Stimulated activated CD8-positive, alpha-beta memory T cell treated with anti-CD3 and anti-CD28 coated beads, Interleukin-15, amount 100 ng/mL, for 1 hour (primary cell): ENCODE measurements around the gene TACSTD2.
"Not testable (repeated sequence)": the region's sequence is repeated elsewhere in the genome, so short reads cannot be mapped to it uniquely, and the experiment has no call there.

Source experiments
- DNase-seq: peaks from one replicate; pipeline ENCODE4 v3.0.0-alpha.2; 2020; ENCODE audit warnings: low read depth

TACSTD2 gene, protein sequence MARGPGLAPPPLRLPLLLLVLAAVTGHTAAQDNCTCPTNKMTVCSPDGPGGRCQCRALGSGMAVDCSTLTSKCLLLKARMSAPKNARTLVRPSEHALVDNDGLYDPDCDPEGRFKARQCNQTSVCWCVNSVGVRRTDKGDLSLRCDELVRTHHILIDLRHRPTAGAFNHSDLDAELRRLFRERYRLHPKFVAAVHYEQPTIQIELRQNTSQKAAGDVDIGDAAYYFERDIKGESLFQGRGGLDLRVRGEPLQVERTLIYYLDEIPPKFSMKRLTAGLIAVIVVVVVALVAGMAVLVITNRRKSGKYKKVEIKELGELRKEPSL

GRCh38 chr1:58576727-58577653 is at the start of gene TACSTD2:
Gene TACSTD2, minus strand, starts transcription at chr1:58577252. Its CDS starts 96 bp downstream, at chr1:58577156.
- no peak for DNase-seq

- no peak for DNase-seq
Measured at GRCh38 chr1:58626293-58626692, 49.2 kb upstream of the TACSTD2 start.

DNA sequence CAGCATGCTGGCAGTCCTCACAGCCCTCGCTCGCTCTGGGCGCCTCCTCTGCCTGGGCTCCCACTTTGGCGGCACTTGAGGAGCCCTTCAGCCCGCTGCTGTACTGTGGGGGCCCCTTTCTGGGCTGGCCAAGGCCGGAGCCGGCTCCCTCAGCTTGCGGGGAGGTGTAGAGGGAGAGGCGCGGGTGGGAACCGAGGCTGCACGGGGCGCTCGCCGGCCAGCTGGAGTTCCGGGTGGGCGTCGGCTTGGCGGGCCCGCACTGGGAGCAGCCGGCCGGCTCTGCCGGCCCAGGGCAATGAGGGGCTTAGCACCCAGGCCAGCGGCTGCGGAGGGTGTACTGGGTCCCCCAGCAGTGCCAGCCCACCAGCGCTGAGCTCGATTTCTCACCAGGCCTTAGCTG is 46.2 kb upstream of the TACSTD2 start:
- not testable (repeated sequence) for DNase-seq

GRCh38 chr1:58622571-58622970 is 45.5 kb upstream of the TACSTD2 start:
- no peak for DNase-seq

DNA sequence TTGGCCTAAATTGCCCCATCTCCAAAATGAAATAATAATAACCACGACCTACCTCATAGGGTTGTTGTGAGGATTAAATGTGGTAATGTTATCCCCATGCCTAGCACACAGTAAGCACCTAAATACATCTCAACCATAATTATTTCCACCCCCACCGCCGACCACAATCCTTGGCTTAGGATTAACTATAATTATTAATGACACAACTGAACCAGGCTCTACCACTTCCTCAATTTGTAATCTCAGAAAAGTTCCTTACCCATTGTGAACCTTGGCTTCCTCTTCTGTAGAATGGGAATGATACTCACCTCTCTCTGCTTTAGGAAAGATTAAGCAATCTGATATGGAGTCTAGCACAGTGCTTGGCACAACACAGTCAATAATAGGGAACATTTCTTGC is 44.3 kb upstream of the TACSTD2 start:
- DNase-seq = no peak

DNA sequence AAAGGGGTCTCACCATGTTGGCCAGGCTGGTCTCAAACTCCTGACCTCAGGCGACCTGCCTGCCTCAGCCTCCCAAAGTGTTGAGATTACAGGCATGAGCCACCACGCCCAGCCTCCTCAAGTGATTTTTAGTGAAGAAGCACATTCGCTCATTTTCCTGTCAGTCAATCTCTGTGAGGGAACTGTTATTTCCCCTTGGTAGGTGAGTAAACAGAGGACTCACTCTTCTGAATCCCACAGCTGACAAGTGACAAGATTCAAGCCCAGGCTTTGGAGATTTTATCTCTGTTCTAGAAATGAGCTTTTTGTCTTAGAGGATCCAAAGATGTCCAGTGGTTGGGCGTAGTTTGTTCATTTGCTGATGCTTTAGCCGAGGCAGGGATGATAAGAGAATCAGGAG is 43.9 kb upstream of the TACSTD2 start:
- no peak for DNase-seq

DNA sequence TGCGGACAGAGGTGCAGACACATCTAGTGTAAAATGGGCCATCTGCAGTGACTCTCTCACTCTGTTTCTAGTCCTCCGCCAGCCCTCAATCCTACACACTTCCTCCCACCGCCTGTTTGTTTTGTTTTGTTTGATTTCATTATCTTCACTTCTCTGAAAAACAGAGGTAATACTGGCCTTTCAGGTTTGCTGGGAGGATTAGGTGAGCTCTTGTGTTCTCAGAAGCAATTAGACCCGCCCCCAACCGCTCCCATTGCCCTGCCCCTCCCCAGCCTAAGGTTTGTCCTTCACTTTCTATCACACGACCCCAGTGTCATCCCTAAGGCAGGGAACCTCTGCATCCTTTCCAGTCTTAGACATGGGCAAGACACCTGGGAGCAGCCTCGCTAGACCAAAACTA is 43.2 kb upstream of the TACSTD2 start:
- no peak for DNase-seq

DNA sequence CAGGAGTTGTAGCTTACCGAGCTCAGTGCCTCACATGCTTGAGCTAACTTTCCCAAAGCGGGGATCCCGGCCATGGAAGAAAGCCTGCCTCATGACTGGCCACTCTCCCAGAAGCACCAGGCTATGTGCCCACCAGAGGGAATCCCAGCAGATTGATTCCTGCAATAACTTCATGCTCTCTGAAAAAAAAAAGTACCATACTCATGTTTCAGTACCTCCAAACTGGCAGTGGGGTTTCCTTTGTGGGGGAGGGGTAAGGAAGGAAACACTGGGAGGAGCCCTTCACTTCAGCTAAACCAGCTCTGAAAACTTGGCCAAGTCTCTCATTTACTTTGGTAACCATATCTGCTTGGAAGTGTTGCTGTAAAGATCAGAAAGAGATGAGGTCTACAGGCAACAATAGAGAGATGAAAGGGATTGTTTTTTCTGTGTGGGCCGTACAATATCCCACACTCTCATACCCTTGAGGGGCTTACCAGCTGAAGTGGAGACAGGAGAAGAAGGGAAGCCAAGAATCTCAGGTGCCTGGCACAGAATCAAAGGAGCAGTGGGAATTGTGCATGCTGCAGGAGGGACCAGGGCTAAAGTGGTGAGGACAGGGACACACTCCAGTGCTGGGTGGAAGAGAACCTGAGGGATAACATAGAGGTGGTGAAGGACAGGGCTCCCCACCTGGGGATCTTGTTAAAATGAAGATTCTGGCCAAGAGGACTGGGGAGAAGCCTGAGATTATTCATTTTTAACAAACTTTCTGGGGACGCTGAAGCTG is 42.4 kb upstream of the TACSTD2 start:
- DNase-seq = no peak

DNA sequence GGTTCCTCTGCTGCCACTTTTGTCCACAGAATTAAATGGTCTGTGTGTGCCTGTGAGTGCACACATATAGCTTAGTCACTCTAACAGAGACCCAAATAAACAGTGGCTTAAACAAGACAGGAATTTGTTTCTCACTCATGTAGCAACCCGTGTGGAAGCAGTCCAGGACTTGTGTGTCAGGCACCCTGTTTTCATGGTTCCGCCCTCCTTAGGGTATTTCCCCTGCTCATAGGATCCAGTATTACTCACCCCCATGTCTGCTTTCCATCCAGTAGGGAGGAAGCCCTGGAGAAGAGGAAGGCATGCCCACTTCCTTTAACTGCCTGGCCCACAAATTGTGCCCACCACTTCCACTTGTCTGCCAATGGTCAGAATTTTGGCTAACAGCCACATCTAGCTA is 41.3 kb upstream of the TACSTD2 start:
- no peak for DNase-seq

DNA sequence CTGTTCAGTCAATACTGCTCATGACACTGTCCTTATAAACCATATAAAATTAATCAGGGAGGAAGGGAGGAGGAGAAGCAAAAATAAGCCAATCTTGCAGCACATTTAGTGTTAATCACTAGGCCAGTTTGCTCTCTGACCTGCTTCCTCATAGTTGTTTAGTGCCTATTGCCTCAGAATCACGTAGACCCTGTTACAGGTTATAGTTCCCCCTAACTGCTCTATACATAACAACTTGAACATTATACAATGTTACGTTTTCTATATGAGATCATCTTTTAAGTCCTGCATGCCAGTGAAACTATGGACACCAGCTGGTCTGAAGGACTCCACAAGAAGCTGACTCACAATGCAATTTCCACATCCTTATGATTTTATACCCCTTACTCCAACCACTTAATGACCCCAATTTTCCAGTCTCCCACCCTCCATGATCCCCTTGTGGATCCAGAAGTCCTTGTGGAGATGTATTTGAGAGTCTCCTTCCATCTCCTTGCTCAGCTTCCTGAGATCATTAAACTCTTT is 34.9 kb upstream of the TACSTD2 start:
- no peak for DNase-seq

- DNase-seq = no peak
Measured at GRCh38 chr1:58608945-58609344, 31.9 kb upstream of the TACSTD2 start.

GRCh38 chr1:58608297-58608696 is 31.2 kb upstream of the TACSTD2 start:
- no peak for DNase-seq

DNA sequence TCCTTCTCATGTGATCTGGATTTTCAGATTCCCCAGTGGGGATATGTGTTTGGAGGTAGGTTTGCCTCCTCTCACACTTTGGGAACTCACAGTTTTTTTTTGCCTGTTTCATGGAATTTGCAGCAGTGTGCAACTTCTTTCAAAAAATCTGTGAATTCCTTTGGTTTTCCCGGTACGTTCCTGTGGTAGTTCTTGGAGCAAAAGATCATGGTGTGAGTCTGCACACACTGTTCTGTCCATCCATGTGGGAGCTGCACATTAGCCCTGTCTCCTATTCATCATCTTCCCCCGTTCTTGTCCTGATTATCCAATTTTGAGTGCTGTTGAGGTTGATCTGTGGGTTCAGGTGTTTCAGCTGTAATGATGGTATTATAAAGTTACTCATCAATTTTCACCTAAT is 30.3 kb upstream of the TACSTD2 start:
- DNase-seq = no peak

- not testable (repeated sequence) for DNase-seq
Measured at GRCh38 chr1:58601921-58602320, 24.9 kb upstream of the TACSTD2 start.

DNA sequence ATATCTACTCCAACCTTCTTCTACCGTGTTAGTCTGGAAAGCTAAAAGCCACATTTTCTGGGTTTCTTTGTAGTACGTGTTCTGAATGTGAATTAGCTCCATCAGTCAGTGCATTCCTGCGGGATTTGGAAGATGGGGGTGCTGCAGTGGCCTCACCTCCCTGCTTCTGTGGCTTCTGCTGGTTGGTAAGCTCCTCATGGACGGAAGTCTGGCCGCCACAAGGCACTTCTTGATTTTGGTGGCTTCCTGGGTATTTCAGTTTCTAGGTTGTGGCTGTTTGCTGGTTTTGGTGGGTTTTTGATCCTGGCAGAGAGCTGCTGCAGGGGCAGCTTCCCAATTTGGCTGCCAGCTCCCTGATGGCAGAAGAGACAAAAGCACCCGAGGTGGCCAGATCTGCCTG is 20.9 kb upstream of the TACSTD2 start:
- no peak for DNase-seq

DNA sequence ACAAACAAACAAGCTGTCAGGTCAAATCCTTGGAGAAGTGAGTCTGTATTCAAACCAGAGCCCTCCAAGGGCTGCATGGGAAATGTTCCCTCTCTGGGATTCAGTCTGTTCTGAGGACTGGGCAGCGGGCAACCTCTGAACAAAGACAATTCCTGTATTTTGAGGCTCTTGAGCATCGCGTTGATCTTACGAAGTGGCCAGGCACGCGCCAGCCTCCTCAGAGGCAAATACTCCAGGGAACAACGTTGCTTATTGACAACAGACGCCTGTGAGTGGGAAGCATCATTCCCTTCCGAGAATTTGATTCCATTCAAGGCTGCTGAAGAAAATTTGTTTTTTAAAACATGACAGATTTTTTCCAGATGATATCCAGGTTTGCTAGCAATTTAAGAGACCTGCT is 20.0 kb upstream of the TACSTD2 start:
- no peak for DNase-seq

GRCh38 chr1:58596631-58597052 is 19.6 kb upstream of the TACSTD2 start:
- no peak for DNase-seq

GRCh38 chr1:58594546-58594945 is 17.5 kb upstream of the TACSTD2 start:
- DNase-seq = no peak

- no peak for DNase-seq
Measured at GRCh38 chr1:58592522-58593134, 15.6 kb upstream of the TACSTD2 start.

- no peak for DNase-seq
Measured at GRCh38 chr1:58591806-58592205, 14.8 kb upstream of the TACSTD2 start.

GRCh38 chr1:58590019-58590418 is 13.0 kb upstream of the TACSTD2 start:
- no peak for DNase-seq

DNA sequence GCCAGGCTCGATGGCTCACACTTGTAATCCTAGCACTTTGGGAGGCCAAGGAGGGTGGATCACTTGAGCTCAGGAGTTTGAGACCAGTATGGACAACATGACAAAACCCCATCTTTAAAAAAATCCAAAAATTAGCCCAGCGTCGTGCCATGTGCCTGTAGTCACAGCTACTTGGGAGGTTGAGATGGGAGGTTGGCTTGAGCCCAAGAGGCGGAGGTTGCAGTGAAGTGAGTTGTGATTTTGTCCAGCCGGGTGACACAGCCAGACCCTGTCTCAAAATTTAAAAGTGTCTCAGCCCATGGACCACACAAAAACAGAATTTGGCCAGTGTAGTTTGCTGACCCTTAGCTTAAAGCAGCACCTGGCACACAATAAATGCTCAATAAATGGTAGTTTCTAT is 11.3 kb upstream of the TACSTD2 start:
- no peak for DNase-seq
